A673 (cell line): ENCODE data around the gene GDF11. TPM values are rescaled to one million over a fixed set of nuclear protein-coding genes. Genes with fewer than 3 reads are reported as not detected.

ENCODE experiments used
- BruUV-seq: library from RNA; stranded (reverse); fragments of 400-500 nt; replicated peaks from 2 replicates; lab custom pipeline; 2021; lab: Mats Ljungman, UMichigan
- CTCF ChIA-PET: fragments of 300-600 bp; sonication (Branson Sonifier 250); formaldehyde crosslinking; loops from one replicate; lab custom pipeline; 2022; ENCODE audit warnings: antibody characterized with exemption; lab: Charles Lee
- POLR2A ChIA-PET: fragments of 300-600 bp; sonication (Branson Sonifier 250); formaldehyde crosslinking; loops from one replicate; lab custom pipeline; 2022; ENCODE audit warnings: antibody characterized with exemption; ENCODE audit not compliant: low non-redundant PET; lab: Charles Lee
- DNase-seq: peaks from one replicate; pipeline ENCODE4 v3.0.0-alpha.2; 2015; ENCODE audit warnings: low spot score
- H3K27ac ChIP-seq: fragments of 200-600 bp; sonication (generic); 2 replicates; pipeline ENCODE4 v1.5.1; 2016; ENCODE audit warnings: mixed run types, low read depth, mild to moderate bottlenecking, mixed read lengths, antibody characterized with exemption, low read length; ENCODE audit not compliant: poor library complexity, severe bottlenecking
- H3K27me3 ChIP-seq: fragments of 200-600 bp; sonication (generic); replicated peaks from 2 replicates; pipeline ENCODE4 v1.6.1; 2017; ENCODE audit warnings: mixed run types, low read depth, mild to moderate bottlenecking, mixed read lengths, antibody characterized with exemption, low read length; ENCODE audit not compliant: insufficient read depth, poor library complexity
- H3K36me3 ChIP-seq: fragments of 200-600 bp; sonication (generic); 2 replicates; pipeline ENCODE4 v1.6.1; 2016; ENCODE audit warnings: mixed run types, mild to moderate bottlenecking, mixed read lengths, antibody characterized with exemption, low read length; ENCODE audit not compliant: insufficient read depth, poor library complexity, severe bottlenecking
- H3K4me1 ChIP-seq: fragments of 200-600 bp; sonication (generic); 2 replicates; pipeline ENCODE4 v1.6.1; 2017; ENCODE audit warnings: mixed run types, mild to moderate bottlenecking, mixed read lengths, antibody characterized with exemption, low read length; ENCODE audit not compliant: insufficient read depth, poor library complexity, severe bottlenecking
- H3K4me3 ChIP-seq: fragments of 200-600 bp; sonication (generic); 2 replicates; pipeline ENCODE4 v1.5.1; 2016; ENCODE audit warnings: low read depth, mixed run types, mild to moderate bottlenecking, mixed read lengths, low read length; ENCODE audit not compliant: poor library complexity, severe bottlenecking
- H3K9me3 ChIP-seq: fragments of 200-600 bp; sonication (generic); 2 replicates; pipeline ENCODE4 v1.6.1; 2016; ENCODE audit warnings: mixed run types, low read depth, mild to moderate bottlenecking, mixed read lengths, antibody characterized with exemption, low read length; ENCODE audit not compliant: poor library complexity, severe bottlenecking
- EZH2 ChIP-seq: fragments of 200-600 bp; sonication (generic); IDR thresholded peaks from 2 replicates; pipeline ENCODE4 v1.6.1; 2017; ENCODE audit warnings: borderline replicate concordance, low read depth, mild to moderate bottlenecking, mixed read lengths, antibody characterized with exemption, low read length; ENCODE audit not compliant: poor library complexity, severe bottlenecking
- intact Hi-C: fragments of 100-400 bp; cut with micrococcal nuclease; formaldehyde crosslinking; loops from one replicate; pipeline ENCODE4 v1.10.0; 2022; ENCODE audit not compliant: unreplicated experiment
- total RNA-seq: library from RNA; stranded (reverse); gene quantifications from 2 replicates; pipeline ENCODE4 v1.2.3, GENCODE V29; 2021
- TF ChIP-seq, protein P1 (sequence below): fragments of 300-800, 200-600 bp; sonication (generic); conservative IDR thresholded peaks from 2 replicates; pipeline ENCODE4 v1.5.1; 2017; ENCODE audit warnings: low read depth, mild to moderate bottlenecking, antibody characterized with exemption, low read length, moderate library complexity, mixed read lengths

Gene GDF11
- total RNA-seq, 1 experiment from 2014 or later: 38.4 TPM

GRCh38 chr12:55696796-55697462 lies 46.0 kb upstream of the GDF11 start:
- no peak overlapping the region for H3K27ac ChIP-seq
- intact Hi-C loops: no loop called here
- H3K9me3 ChIP-seq: no peaks in the 10 kb centered on the region
- BruUV-seq: no TSS peak
- ChIA-PET CTCF (no interaction called here), POLR2A (no interaction called here)
- H3K36me3 ChIP-seq: no peaks in the 10 kb centered on the region
- no peak overlapping the region for H3K4me3 ChIP-seq
- H3K27me3 ChIP-seq: no peaks in the 10 kb centered on the region
- no peak for DNase-seq
- no peak for TF ChIP-seq EZH2
- TF ChIP-seq, protein P1, sequence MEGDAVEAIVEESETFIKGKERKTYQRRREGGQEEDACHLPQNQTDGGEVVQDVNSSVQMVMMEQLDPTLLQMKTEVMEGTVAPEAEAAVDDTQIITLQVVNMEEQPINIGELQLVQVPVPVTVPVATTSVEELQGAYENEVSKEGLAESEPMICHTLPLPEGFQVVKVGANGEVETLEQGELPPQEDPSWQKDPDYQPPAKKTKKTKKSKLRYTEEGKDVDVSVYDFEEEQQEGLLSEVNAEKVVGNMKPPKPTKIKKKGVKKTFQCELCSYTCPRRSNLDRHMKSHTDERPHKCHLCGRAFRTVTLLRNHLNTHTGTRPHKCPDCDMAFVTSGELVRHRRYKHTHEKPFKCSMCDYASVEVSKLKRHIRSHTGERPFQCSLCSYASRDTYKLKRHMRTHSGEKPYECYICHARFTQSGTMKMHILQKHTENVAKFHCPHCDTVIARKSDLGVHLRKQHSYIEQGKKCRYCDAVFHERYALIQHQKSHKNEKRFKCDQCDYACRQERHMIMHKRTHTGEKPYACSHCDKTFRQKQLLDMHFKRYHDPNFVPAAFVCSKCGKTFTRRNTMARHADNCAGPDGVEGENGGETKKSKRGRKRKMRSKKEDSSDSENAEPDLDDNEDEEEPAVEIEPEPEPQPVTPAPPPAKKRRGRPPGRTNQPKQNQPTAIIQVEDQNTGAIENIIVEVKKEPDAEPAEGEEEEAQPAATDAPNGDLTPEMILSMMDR: no peak
- H3K4me1 ChIP-seq: no peaks in the 10 kb centered on the region

DNA sequence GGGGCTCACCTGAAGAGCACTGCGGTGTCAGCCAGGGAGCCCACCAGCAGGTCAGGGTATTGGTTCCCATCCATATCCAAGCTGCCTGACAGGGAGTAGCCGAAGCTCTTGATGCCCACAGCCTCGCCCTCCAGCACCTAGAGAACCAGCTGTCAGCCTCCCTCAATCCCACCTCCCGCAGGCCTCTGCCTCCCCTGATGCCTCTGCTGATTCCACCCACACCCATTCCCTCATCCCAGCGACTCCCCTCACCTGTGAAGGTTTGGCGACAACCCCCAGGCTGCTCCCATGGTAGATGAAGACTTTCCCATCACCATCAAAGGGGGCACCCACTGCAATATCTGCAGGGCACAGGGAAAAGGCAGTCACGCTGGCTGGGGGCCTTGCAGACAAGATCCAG lies 45.2 kb upstream of the GDF11 start:
- BruUV-seq: no TSS peak
- H3K9me3 ChIP-seq: no peaks in the 10 kb centered on the region
- intact Hi-C loops: no loop called here
- H3K4me3 ChIP-seq: no peak overlapping the region
- no peaks in the 10 kb centered on the region for H3K36me3 ChIP-seq
- CTCF ChIA-PET: interaction anchor here (0.5 kb wide), 1 partner anchor 528 kb away, joined by 5 read pairs; no protein-coding TSS in a partner anchor
- TF ChIP-seq, protein P1: no peak
- no peak for TF ChIP-seq EZH2
- no peak overlapping the region for H3K27ac ChIP-seq
- POLR2A ChIA-PET: no interaction called here
- H3K27me3 ChIP-seq: no peaks in the 10 kb centered on the region
- H3K4me1 ChIP-seq: no peaks in the 10 kb centered on the region
- DNase-seq: no peak

DNA sequence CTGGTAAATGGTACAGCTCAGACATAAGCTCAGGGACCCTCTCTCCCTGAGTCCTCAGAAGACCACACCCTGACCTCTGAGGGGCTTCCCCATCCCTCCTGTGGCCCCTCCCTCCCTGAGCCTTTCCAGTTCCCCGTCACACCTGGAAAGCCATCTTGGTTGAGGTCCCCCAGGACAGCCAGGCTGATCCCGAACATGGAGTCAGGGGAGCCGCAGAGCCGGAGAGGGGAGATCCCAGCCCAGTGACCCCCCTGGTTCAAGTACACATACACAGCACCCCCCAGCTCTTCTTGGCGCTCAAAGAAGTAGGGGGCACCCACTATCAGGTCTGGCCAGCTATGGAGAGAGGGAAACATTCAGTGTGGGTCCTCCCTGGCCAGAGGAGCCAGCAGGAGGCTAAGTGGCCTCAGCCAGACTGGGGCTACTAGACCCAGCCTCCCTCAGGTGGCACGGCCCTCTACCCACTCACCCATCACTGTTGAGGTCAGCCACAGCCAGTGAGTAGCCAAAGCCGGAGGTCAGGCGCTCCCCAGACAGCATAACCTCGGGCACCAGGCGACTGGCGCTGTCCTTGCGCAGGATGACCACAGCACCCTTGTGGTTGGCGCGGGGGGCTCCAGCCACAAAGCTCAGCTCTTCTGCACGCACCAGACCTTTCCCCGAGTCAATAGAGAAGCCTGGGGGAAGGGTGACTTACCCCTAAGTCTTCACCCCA lies 44.5 kb upstream of the GDF11 start:
- Histone ChIP-seq H3K4me3 (no peak overlapping the region), H3K9me3 (no peaks in the 10 kb centered on the region), H3K36me3 (no peaks in the 10 kb centered on the region), H3K27ac (no peak overlapping the region), H3K4me1 (no peaks in the 10 kb centered on the region), H3K27me3 (no peaks in the 10 kb centered on the region)
- no peak for DNase-seq
- BruUV-seq: no TSS peak
- POLR2A ChIA-PET: interaction anchor here (0.6 kb wide), 1 partner anchor 180 kb away, joined by 4 read pairs; no protein-coding TSS in a partner anchor
- CTCF ChIA-PET: interaction anchor here (0.5 kb wide), 1 partner anchor 528 kb away, joined by 5 read pairs; no protein-coding TSS in a partner anchor
- no peak for TF ChIP-seq EZH2
- TF ChIP-seq, protein P1: no peak
- intact Hi-C loops: no loop called here
